Retinal pigment epithelial cell (primary cell): ENCODE data around the gene ITGAD.
"Not testable (repeated sequence)": the region's sequence is repeated elsewhere in the genome, so short reads cannot be mapped to it uniquely, and the experiment has no call there.

Source experiments
- DNase-seq: peaks from one replicate; pipeline ENCODE4 v3.0.0-alpha.2; 2010; ENCODE audit warnings: low read depth
- H3K4me3 ChIP-seq: 2 replicates; pipeline ENCODE4 v1.5.1; 2011; ENCODE audit warnings: mild to moderate bottlenecking, low read length, control low read depth, moderate library complexity
- TF ChIP-seq, protein P1 (sequence below): conservative IDR thresholded peaks from 2 replicates; pipeline ENCODE4 v1.5.1; 2011; ENCODE audit warnings: low read depth, low read length, control low read depth, inconsistent platforms

Gene ITGAD

DNA sequence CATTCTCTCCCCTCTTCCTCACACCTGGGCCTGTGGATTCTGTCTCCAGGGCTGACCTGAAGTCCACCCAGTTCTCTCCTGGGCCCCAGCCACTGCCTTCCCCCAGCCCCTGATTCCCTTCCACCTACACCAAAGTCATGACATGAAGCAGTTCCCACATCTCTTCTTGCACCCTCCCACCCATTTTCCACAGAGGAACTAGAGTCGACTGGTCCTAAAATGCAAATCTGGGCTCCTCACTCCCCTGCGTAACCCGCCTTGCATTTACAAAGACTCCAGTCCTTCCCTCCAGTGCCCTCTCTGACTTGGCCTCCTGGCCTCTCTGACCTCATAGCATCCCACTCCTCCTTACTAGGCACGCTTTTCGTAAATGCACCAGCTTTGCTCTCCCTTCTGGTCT lies 20.2 kb downstream of the ITGAD start:
- DNase-seq: no peak
- TF ChIP-seq, protein P1, sequence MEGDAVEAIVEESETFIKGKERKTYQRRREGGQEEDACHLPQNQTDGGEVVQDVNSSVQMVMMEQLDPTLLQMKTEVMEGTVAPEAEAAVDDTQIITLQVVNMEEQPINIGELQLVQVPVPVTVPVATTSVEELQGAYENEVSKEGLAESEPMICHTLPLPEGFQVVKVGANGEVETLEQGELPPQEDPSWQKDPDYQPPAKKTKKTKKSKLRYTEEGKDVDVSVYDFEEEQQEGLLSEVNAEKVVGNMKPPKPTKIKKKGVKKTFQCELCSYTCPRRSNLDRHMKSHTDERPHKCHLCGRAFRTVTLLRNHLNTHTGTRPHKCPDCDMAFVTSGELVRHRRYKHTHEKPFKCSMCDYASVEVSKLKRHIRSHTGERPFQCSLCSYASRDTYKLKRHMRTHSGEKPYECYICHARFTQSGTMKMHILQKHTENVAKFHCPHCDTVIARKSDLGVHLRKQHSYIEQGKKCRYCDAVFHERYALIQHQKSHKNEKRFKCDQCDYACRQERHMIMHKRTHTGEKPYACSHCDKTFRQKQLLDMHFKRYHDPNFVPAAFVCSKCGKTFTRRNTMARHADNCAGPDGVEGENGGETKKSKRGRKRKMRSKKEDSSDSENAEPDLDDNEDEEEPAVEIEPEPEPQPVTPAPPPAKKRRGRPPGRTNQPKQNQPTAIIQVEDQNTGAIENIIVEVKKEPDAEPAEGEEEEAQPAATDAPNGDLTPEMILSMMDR: no peak
- H3K4me3 ChIP-seq: no peak overlapping the region

DNA sequence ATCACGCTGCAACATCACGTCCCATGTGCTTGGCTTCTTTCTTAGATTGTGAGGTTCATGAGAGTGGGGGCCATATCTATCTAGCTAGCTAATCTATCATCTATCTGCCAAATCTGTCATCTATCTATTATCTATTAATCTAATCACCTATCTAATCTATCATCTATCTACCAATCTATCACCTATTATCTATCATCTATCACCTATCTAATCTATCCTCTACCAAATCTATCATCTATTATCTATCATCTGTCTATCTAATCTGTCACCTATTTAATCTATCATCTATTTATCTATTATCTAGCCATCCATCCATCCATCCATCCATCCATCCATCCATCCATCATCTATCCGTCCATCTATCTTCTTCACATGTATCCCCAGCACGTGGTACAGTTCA lies 20.8 kb downstream of the ITGAD start:
- H3K4me3 ChIP-seq: no peak overlapping the region
- TF ChIP-seq, protein P1: no peak
- DNase-seq: no peak

DNA sequence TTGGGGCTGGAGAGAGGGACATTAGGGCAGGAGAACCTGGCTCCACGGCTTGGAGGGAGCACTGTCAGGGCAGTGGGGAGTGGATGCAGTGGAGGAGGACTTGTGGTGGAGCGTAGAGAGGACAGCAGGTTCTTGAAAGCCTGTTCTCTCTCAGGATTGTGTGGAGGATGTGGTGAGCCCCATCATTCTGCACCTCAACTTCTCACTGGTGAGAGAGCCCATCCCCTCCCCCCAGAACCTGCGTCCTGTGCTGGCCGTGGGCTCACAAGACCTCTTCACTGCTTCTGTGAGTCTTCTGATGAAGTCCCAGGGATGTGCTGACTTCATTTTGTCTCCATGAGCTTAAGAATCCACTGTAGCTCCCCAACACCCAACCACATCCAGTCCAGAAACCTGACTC lies 21.6 kb downstream of the ITGAD start:
- no peak overlapping the region for H3K4me3 ChIP-seq
- TF ChIP-seq, protein P1: no peak
- no peak for DNase-seq

DNA sequence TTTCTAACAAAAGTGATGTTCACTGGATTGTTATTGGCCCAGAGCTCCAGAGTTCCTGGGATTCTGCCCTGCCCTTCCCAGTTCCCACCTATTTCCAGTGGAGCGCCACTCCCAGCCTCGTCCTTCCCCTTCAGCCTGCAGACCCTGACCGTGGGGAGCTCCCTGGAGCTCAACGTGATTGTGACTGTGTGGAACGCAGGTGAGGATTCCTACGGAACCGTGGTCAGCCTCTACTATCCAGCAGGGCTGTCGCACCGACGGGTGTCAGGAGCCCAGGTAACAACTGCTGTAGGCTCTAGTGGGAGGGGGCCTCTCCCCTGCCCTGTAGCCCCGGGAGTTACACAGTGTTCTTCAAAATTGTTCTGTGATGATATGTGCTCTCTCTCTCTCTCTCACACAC lies 23.2 kb downstream of the ITGAD start:
- DNase-seq: no peak
- TF ChIP-seq, protein P1: no peak
- H3K4me3 ChIP-seq: no peak overlapping the region

DNA sequence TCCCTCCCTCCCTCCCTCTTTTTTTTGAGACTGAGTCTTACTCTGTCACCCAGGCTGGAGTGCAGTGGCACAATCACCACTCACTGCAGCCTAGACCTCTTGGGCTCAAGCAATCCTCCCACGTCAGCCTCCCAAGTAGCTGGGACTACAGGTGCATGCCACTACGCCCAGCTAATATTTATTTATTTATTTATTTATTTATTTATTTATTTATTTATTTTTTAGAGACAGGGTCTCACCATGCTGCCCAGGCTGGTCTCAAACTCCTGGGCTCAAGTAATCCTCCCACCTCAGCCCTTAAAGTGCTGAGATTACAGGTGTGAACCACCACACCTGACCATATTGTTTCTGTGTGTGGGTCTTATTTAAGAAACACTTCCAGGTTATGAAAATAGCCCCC lies 23.9 kb downstream of the ITGAD start:
- not testable (repeated sequence) for DNase-seq, H3K4me3 ChIP-seq

DNA sequence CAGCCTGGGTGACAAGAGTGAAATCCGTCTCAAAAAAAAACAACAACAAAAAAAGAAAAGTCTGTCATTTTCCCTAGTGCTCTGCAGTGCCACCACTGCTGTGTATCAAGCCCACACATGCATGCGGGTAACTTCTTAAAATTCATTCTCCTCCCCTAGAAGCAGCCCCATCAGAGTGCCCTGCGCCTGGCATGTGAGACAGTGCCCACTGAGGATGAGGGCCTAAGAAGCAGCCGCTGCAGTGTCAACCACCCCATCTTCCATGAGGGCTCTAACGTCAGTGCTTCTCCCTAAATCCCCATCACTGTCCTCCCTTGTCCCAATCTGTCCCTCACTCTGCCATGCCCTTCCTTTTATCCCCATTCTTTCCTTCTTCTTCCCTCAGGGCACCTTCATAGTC lies 24.8 kb downstream of the ITGAD start:
- TF ChIP-seq, protein P1: no peak
- no peak overlapping the region for H3K4me3 ChIP-seq
- no peak for DNase-seq

DNA sequence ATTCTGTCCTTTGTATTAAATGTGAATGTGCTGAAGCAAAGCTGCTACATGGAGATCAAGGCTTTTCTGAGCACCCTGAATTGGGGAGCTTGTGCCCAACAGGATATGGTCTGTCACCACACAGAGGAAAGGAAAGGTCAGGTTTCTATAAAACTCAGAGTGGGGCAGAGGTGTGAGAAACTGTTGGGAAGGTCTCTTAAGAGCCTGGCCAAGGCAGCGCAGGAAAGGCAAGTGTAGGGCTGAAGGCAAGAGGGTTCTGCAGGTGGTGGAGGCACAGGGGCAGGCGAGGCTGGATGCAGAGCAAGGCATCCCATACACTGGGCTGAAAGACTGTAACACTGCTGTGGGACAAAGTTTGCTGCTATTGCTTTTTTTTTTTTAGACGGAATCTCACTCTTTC lies 26.9 kb downstream of the ITGAD start:
- TF ChIP-seq, protein P1: no peak

DNA sequence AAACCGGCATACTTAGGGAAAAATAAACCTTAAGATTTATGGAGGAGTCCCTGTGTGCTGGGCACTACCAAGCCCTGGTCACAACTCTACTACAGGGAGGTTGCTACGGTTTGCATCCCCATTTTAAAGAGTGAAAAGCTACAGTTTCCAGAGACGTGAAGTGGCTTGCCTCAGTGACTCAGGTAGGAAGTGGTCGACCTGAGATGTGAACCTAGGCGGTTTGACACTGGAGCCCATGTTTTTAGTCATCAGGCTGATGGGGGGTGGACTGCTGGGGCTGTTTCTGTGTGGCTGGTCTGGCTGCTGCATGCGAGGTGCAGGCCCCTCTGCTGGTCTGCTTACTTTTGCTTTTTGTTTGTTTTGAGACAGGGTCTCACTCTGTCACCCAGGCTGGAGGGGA lies 28.5 kb downstream of the ITGAD start:
- TF ChIP-seq, protein P1: no peak
- DNase-seq: no peak
- no peak overlapping the region for H3K4me3 ChIP-seq

More for the DNA sequence above, 26.9 kb downstream of the ITGAD start:
- no peak overlapping the region for H3K4me3 ChIP-seq
- no peak for DNase-seq
